NCI-H2196 treated with DMSO at 0.1 percent for 48 hours (cell line): ENCODE measurements around the gene SPSB4.
"Not testable (repeated sequence)": the region's sequence is repeated elsewhere in the genome, so short reads cannot be mapped to it uniquely, and the experiment has no call there.

Source experiments
- DNase-seq: peaks from one replicate; lab custom pipeline; 2025; ENCODE audit not compliant: unreplicated experiment; lab: John Stamatoyannopoulos, UW

SPSB4 gene

DNA sequence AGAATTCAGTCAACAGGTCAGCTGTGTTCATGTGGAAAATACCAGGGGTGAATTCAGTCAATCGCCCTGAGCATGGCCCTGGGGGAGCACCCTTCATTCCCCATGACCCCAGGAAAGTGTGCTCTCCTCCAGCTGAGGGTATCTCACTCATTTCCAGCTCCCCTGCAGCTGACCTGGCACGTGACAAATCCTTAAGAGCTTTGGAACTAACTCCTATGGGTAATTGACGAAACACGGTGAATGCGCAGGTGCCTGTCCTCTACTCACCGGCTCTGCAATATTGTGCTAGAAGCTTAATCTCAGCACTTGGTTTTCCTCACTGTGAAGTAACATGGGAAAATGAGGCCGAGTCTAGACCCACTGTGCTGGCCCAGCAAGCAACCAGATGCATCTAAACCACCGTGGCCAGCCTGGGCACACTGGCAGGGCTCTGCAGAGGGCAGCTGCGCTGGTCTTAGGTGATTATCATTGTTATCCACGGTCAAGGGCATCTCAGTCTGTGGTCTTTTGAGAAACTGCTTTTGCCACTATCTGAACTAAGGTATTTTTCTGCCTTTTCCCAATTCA is 63.1 kb downstream of the SPSB4 start:
- no peak for DNase-seq

DNA sequence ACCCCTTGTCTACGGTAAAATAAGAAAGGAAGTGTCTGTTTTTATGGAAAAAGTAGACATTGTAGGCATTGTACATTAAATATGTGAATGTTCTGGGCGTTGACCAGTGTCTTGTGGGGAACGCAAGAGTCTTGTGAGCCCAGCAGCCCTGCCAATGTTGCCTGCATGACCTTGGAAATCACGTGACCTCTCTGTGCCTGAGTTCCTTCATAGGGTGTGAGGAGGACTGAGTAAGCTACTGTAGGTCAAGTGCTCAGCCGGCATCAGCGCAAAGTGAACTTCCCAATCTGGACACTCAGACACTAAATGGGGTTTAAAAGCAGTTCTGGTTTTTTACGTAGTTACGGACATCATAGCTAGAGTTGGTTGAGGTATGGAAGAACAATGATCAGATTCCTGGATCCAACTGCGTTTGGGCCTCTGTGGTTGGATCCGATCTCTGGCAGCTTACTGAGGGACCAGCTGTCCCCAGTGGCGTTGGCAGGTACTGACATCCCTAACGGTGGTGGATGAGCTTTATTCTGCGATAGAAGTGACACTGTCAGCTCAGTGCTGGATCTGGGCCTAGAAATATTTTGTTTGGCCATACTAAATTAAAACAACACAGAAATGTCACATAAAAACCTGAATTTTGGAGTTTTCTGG is 63.8 kb downstream of the SPSB4 start:
- no peak for DNase-seq

DNA sequence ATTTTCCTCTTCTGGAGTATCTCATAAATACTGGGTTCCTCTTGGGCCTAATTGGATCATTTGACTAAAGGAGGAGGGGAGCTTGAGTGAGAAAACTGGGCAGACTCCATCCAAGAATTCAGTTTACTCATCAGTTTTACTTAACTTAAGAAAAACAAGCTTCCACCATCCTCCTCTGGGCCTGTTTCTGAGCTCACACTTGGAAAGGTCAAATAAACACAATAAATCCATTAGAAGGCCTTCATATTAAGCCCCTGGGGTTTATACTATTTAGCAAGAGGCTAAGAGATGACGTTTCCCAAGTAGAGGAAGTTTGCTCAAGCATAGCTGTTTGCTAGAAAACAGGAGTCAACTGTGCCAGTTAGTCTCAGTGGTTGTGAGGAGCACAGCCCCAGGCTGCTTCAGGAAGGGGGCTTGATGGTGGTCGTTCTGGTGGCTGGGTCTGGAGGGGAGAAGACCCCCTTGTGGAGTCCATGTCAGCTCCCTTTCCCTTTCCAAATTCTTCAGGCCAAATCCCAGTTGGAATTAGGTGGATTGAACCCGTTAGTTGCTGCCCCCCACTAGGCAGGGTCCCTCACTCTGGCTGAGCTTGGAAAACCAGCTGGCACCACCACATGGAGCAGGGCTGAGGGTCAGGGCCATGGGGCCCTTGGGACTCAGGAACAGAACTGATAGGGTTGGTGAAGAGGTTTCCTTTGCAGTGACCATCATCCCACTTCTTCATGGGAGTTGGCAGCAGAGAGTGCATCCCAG is 64.8 kb downstream of the SPSB4 start:
- no peak for DNase-seq

DNA sequence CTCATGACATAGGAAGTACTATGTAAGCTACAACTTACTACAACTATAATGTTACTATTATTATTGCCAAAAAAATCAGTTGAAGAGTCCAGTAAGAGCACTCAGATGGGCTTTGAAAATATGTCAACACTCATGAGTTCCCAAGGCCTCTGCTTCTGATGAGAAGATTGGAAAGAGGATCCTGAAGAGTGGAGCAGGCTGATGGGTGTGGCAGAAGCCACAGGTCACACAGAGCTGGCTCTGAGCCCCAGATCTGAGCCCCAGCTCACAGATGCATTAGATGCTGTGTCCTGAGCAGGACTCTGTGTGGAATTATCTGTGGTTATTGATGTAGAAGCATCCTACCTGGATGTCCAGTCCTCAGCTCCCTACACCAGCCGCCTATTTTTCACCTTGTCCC is 65.6 kb downstream of the SPSB4 start:
- DNase-seq, result no peak

- DNase-seq, result not testable (repeated sequence)
Observed at GRCh38 chr3:141117982-141118381, 66.8 kb downstream of the SPSB4 start.

GRCh38 chr3:141122455-141123030 is 71.4 kb downstream of the SPSB4 start:
- no peak for DNase-seq

GRCh38 chr3:141123677-141124410 is 72.7 kb downstream of the SPSB4 start:
- DNase-seq, result no peak

- no peak for DNase-seq
Observed at GRCh38 chr3:141124715-141125114, 73.6 kb downstream of the SPSB4 start.

GRCh38 chr3:141125351-141125750 is 74.2 kb downstream of the SPSB4 start:
- DNase-seq, result no peak

- DNase-seq, result no peak
Observed at GRCh38 chr3:141126661-141127343, 75.7 kb downstream of the SPSB4 start.

DNA sequence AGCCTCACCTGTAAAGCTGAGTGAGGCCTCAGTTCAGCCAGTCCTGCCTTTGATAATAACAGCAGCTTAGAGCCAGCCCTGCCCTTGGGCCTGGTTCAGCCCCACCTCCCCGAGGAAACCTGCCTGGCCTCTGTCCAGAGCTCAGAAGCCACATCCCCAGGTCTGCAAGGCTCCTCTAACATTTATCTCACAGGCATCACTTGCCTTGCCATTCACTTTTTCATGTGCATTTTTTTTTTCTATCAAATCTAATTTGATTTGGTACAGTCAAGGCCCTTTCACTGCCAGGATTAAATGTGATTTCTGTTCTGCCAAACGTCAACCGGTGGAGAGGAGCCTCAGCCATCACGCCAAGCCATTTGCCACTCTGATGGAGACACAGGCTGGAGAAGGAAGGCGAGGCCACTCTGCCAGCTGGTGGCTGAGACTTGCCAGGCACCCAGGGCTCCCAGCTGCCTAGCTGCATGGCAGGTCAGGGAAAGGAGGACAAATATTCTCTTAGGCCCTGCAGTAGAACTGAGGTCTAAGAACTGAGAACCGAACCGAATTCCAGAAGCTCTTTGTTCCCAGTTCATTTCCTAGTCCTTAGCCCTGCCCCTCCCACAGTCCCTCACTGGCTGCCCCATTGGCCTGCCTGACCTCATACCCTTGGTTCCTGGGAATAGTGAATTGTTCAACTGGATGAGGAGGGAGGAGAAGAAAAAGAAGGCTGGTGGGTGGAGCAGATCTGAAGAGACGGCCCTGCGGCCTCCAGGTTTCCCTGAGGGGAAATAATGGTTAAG is 76.4 kb downstream of the SPSB4 start:
- DNase-seq, result no peak

DNA sequence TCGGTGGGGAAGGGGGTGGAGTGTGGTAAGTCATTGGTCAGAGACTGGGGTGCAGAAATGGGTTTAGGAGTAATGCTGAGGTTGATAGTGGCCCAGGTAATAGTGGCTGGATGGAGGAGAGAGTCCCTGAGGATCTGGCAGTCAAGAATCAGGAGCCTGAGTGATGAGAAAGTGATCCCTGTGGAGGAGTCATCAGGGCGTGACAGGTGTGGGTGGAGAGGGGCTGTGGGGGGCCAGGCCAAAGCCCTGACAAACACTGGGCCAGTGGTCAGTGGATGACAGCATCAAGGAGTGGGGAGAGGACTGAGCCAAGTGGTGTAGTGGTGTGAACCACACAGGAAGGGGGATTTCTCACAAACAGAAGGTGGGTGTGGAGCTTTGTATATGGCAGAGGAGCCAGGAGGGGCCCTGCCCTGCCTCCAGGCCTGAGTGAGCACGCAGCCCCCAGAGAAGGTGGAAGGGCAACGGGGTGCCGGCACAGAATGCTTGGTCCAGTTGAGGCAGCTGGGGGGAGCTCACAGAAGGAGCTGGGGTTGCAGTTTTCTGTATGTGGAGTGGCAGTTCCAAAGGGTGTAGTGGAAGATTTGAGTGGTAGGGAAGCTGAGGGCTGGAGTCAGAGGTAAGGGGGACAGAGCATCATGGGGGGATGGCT is 77.1 kb downstream of the SPSB4 start:
- DNase-seq, result no peak

DNA sequence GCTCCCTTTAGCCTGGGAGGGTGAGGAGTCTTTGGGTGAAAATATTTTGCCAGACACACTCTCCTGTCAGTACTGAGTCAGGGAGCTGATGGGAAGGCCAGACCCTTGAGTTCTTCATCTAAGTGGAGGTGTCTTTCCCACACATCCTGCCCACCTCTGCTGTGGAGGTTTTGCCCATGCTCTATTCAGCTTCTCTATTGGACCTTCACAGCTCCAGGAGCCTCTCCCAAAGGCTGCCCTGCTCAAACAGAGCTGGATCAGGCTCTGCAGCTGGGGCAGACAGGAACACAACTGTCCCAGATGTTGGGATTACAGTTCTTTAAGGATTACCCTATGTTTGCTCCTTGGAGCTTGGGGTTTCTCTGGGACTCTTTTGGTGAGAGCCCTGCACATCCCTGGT is 77.9 kb downstream of the SPSB4 start:
- no peak for DNase-seq

GRCh38 chr3:141129541-141130011 is 78.4 kb downstream of the SPSB4 start:
- no peak for DNase-seq

DNA sequence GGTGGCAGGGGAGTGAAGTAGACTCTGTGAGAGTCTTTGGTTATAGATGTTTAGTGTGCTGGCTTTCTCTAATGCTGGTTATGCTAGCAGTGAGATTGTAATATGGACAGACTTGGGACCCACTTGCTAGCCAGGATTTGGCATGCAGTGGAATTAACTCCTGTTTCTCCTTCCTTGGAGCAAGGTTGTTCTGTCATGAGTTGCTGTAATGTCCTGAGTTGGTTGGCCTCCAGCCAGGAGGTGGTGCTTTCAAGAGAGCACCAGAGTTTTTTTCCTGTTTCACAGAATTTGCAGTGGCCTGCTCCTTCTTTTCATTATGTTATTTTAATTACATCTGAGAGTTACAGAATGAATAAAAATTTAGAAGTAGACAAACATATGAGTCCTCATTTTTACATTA is 92.4 kb downstream of the SPSB4 start:
- DNase-seq, result no peak

- no peak for DNase-seq
Observed at GRCh38 chr3:141146979-141147470, 95.9 kb downstream of the SPSB4 start.

GRCh38 chr3:141147657-141148056 is 96.5 kb downstream of the SPSB4 start:
- no peak for DNase-seq

DNA sequence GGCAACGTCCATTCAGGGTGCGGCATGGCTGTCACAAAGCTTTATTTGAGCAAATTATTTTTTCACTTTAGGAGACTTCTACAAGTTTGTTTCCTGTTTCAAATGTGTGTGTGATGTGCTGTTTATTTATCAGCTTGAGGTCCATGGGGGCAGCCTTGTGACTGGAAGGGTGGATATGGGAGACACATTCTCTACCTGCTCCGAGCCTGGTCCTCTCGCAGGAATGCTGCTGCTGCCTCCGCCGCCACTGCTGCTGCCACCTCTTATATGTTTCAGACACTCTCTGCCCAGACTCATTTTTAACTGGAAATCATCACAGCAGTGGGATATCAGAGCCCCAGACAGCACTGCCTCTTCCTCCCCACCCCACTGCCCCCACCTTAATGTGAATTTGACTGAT is 97.0 kb downstream of the SPSB4 start:
- no peak for DNase-seq

DNA sequence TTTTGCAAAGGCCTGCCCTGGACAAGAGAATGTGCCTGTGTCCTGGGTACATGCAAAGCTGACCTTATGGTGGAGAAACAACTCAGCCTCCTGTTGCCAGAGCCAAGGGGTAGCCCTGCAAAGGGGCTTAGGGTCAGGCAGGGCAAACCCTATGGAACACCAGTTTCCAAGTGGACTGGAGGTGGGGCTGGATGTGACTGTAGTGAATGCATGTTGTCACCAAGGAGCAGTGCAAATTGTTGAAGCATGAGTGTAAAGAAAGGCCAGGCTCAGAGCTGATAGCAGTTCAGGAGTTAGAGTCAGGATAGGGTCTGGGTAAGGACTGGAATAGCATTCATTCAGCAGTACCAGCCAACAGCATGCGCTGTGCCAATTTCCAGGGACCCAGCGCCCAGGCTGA is 97.6 kb downstream of the SPSB4 start:
- no peak for DNase-seq
